Osteocyte (in vitro differentiated cells): Measurements from ENCODE around the gene BCL3. TPM values are rescaled to one million over a fixed set of nuclear protein-coding genes. Genes with fewer than 3 reads are reported as not detected.
A peak's percentile ranks its signal among the peaks of the same experiment; 100 is the strongest.

ENCODE experiments used
- DNase-seq: peaks from one replicate; pipeline ENCODE4 v3.0.0; 2021; ENCODE audit warnings: mixed read lengths; ENCODE audit not compliant: unreplicated experiment; ENCODE audit errors: extremely low spot score
- H3K27ac Mint-ChIP-seq: one replicate; pipeline ENCODE4 v1.8.0; 2021; ENCODE audit warnings: mild to moderate bottlenecking, mixed read lengths; ENCODE audit not compliant: unreplicated experiment
- H3K27me3 Mint-ChIP-seq: one replicate; pipeline ENCODE4 v1.8.0; 2021; ENCODE audit warnings: mixed read lengths; ENCODE audit not compliant: unreplicated experiment
- H3K36me3 Mint-ChIP-seq: one replicate; pipeline ENCODE4 v1.8.0; 2021; ENCODE audit warnings: mixed read lengths; ENCODE audit not compliant: unreplicated experiment
- H3K4me1 Mint-ChIP-seq: one replicate; pipeline ENCODE4 v1.8.0; 2021; ENCODE audit warnings: mixed read lengths; ENCODE audit not compliant: unreplicated experiment
- H3K4me3 Mint-ChIP-seq: one replicate; pipeline ENCODE4 v1.8.0; 2021; ENCODE audit warnings: mild to moderate bottlenecking, moderate library complexity, mixed read lengths; ENCODE audit not compliant: unreplicated experiment
- H3K9me3 Mint-ChIP-seq: one replicate; pipeline ENCODE4 v1.8.0; 2021; ENCODE audit warnings: mixed read lengths; ENCODE audit not compliant: unreplicated experiment
- total RNA-seq: library from RNA; stranded (reverse); gene quantifications from 2 replicates; pipeline ENCODE4 v1.2.1, GENCODE V29; 2021
- TF ChIP-seq, protein P1 (sequence below): fragments of 200-600 bp; sonication (generic); IDR thresholded peaks from 2 replicates; pipeline ENCODE4 v1.5.0; 2021; ENCODE audit warnings: antibody characterized with exemption, mild to moderate bottlenecking, moderate library complexity

Gene BCL3
- total RNA-seq, 1 donor from 2014 or later = 15.3 TPM

DNA sequence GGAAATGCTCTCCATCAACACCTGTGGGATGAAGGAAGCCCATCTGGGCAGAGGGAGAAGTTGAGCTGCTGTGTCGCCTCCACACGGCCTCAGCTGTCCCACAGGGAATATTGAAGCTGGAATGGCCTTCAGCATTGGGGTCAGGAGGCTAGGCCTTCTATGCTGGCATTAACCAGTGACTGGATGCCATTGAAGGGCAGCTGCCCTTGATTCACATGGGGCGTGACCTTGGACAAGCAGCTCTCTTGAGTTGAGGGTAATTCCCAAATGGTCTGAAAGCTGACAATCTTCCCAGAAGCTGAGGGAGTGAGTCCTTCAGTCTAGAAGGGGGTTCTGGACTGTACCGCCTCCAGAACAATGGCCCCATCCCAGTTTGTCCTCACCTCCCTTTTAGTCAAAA lies 6.7 kb downstream of the BCL3 start:
- no peak overlapping the region for H3K4me3 Mint-ChIP-seq
- peak overlapping the region; percentile 84 for H3K27ac Mint-ChIP-seq
- H3K9me3 Mint-ChIP-seq = no peaks in the 10 kb centered on the region
- peaks cover 71% of the 10 kb centered on the region for H3K4me1 Mint-ChIP-seq
- H3K27me3 Mint-ChIP-seq = no peaks in the 10 kb centered on the region
- TF ChIP-seq, protein P1, sequence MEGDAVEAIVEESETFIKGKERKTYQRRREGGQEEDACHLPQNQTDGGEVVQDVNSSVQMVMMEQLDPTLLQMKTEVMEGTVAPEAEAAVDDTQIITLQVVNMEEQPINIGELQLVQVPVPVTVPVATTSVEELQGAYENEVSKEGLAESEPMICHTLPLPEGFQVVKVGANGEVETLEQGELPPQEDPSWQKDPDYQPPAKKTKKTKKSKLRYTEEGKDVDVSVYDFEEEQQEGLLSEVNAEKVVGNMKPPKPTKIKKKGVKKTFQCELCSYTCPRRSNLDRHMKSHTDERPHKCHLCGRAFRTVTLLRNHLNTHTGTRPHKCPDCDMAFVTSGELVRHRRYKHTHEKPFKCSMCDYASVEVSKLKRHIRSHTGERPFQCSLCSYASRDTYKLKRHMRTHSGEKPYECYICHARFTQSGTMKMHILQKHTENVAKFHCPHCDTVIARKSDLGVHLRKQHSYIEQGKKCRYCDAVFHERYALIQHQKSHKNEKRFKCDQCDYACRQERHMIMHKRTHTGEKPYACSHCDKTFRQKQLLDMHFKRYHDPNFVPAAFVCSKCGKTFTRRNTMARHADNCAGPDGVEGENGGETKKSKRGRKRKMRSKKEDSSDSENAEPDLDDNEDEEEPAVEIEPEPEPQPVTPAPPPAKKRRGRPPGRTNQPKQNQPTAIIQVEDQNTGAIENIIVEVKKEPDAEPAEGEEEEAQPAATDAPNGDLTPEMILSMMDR = no peak
- no peak for DNase-seq
- H3K36me3 Mint-ChIP-seq = peaks cover 10% of the 10 kb centered on the region

DNA sequence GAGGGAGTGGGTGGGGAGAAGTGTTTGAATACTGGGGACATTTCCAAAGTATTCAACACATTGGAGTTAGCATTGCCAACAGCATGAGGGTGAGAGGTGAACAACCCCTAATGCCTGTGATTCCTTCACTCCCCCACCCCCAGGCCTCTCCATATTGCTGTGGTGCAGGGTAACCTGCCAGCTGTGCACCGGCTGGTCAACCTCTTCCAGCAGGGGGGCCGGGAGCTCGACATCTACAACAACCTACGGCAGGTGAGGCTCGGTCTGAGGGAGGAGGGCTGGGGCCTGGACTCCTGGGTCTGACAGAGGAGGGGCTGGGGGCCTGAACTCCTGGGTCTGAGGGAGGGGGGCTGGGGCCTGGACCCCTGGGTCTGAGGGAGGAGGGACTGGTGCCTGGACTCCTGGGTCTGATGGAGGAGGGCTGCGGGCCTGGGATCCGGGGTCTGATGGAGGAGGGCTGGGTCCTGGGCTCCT lies 7.6 kb downstream of the BCL3 start:
- DNase-seq = no peak
- Mint-ChIP-seq H3K27ac (no peak overlapping the region), H3K4me3 (no peak overlapping the region), H3K36me3 (peaks cover 10% of the 10 kb centered on the region), H3K9me3 (no peaks in the 10 kb centered on the region), H3K4me1 (peaks cover 65% of the 10 kb centered on the region), H3K27me3 (no peaks in the 10 kb centered on the region)
- TF ChIP-seq, protein P1 = no peak

DNA sequence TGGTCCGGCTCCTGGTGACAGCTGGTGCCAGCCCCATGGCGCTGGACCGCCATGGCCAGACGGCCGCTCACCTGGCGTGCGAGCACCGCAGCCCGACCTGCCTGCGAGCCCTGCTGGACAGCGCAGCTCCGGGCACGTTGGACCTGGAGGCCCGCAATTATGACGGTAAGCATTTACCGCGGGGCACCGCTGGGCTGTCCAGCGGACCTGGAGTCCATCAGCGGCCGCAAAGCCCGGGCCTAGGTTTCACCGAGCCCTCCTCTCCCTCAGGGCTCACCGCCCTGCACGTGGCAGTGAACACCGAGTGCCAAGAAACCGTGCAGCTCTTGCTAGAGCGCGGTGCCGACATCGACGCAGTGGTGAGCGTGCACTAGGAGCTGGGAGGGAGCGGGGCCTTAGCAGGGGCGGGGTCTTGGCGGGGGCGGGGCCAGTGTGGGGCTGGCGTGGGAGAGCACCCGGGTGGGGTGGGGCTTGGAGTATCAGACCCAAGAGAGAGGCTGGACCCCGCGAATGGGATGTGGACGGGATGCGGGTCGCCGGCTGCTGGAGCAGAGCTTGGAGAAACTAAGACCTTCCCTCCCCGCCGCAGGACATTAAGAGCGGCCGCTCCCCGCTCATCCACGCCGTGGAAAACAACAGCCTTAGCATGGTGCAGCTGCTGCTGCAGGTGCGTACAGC lies 8.7 kb downstream of the BCL3 start:
- Mint-ChIP-seq H3K36me3 (peaks cover 12% of the 10 kb centered on the region), H3K27me3 (no peaks in the 10 kb centered on the region), H3K27ac (peak overlapping the region; percentile 68), H3K4me1 (peaks cover 62% of the 10 kb centered on the region), H3K4me3 (peak overlapping the region; percentile 66), H3K9me3 (no peaks in the 10 kb centered on the region)
- TF ChIP-seq, protein P1 = no peak
- no peak for DNase-seq

DNA sequence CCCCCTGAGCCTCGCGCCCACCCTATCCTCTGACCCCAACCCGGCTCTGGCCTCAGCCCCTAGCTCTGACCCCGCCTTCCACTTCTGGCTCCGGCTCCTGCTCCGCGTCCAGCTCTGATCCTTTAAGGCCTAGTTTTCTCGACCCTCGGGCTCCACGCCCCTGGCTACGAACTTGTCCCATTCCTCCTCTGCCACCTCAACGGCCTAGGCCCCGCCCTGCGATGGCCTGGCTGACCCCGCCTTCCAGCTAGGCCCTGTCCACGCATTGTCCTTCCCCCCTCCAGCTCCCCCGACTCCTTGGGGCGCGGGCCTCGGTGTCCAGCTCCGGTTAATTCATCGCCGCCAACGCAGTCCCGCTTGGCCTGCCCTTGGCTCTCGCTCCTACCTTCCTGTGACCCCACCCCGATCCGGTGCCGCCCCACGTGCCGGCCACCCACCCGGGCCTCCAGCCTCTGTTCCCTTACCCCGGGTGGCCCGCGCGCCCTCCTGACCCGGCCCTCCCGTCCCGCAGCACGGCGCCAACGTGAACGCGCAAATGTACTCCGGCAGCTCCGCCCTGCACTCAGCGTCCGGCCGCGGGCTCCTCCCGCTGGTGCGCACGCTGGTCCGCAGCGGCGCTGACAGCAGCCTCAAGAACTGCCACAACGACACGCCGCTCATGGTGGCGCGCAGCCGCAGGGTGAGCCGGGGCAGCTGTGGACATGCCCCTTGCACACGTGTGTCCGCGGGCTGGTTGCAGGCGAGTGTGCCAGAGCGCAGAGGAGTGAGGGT lies 9.4 kb downstream of the BCL3 start:
- H3K4me3 Mint-ChIP-seq = peak overlapping the region; percentile 66
- H3K36me3 Mint-ChIP-seq = peaks cover 7% of the 10 kb centered on the region
- H3K4me1 Mint-ChIP-seq = peaks cover 54% of the 10 kb centered on the region
- no peak for DNase-seq
- H3K27me3 Mint-ChIP-seq = no peaks in the 10 kb centered on the region
- TF ChIP-seq, protein P1 = peak; percentile 11
- H3K27ac Mint-ChIP-seq = peak overlapping the region; percentile 68
- no peaks in the 10 kb centered on the region for H3K9me3 Mint-ChIP-seq

DNA sequence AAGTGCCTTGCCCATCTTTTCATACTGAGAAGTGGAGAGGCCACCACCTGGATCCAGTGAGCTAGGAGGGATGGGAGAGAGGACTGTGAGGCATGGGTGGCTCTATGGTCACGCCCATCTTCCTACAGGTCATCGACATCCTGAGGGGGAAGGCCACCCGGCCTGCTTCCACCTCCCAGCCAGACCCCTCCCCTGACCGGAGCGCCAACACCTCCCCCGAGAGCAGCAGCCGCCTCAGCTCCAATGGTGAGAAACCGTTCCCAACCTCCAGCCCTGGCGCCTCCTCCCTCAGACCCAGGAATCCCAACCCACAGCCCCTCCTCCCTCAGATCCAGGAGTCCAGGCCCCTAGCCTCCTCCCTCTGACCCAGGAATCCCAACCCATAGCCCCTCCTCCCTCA lies 10.1 kb downstream of the BCL3 start:
- no peak for DNase-seq
- Mint-ChIP-seq H3K4me3 (peak overlapping the region; percentile 66), H3K27ac (no peak overlapping the region), H3K9me3 (no peaks in the 10 kb centered on the region), H3K27me3 (no peaks in the 10 kb centered on the region), H3K4me1 (peaks cover 49% of the 10 kb centered on the region), H3K36me3 (peaks cover 7% of the 10 kb centered on the region)
- TF ChIP-seq, protein P1 = no peak
